Esophagus muscularis mucosa (tissue), 4 donors: ENCODE results near the gene WDFY2. TPM values are rescaled to one million over a fixed set of nuclear protein-coding genes. Genes with fewer than 3 reads are reported as not detected.
"Not testable (repeated sequence)": the region's sequence is repeated elsewhere in the genome, so short reads cannot be mapped to it uniquely, and the experiment has no call there.

Experiments
- DNase-seq: peaks from one replicate; pipeline ENCODE4 v3.0.0-alpha.2; 2017; ENCODE audit errors: extremely low spot score
- H3K27ac ChIP-seq, 4 donors: fragments of 200-600 bp; sonication (generic); replicated peaks in 1 of 4; 1 replicate in 3 of 4; 2 replicates in 1 of 4; pipeline ENCODE4 v1.5.1; 2016 to 2019; ENCODE audit warnings: mild to moderate bottlenecking in 1 of 4
- H3K27me3 ChIP-seq, 4 donors: fragments of 200-600 bp; sonication (generic); one replicate each; pipeline versions ENCODE4 v1.5.1 to v1.6.0; 2016 to 2019
- H3K36me3 ChIP-seq, 4 donors: fragments of 200-600 bp; sonication (generic); one replicate each; pipeline ENCODE4 v1.5.1; 2016 to 2019
- H3K4me1 ChIP-seq, 4 donors: fragments of 200-600 bp; sonication (generic); one replicate each; pipeline ENCODE4 v1.5.1; 2016 to 2019
- H3K4me3 ChIP-seq, 4 donors: fragments of 200-600 bp; sonication (generic); 1 replicate in 2 of 4; 2 replicates in 2 of 4; pipeline ENCODE4 v1.5.1; 2016 to 2019; ENCODE audit warnings: mild to moderate bottlenecking in 4 of 4, moderate library complexity in 1 of 4
- H3K9me3 ChIP-seq, 4 donors: fragments of 200-600 bp; sonication (generic); 1 replicate in 3 of 4; 2 replicates in 1 of 4; pipeline ENCODE4 v1.5.1; 2016 to 2019
- CTCF ChIP-seq, 3 experiments: fragments of 200-600 bp in 2 of 3; fragments of 450-650 bp in 1 of 3; sonication (generic) in 2 of 3; IDR thresholded peaks; one replicate each; pipeline ENCODE4 v1.5.1; 2017 to 2019; ENCODE audit warnings: antibody characterized with exemption in 3 of 3, mild to moderate bottlenecking in 2 of 3, moderate library complexity in 1 of 3
- EP300 ChIP-seq: sonication (generic); formaldehyde crosslinking; IDR thresholded peaks from one replicate; pipeline ENCODE4 v1.6.1; 2017; ENCODE audit warnings: antibody characterized with exemption
- POLR2A ChIP-seq: fragments of 450-650 bp; IDR thresholded peaks from one replicate; pipeline ENCODE4 v1.6.1; 2017; ENCODE audit warnings: antibody characterized with exemption, moderate library complexity, mild to moderate bottlenecking, low read depth
- POLR2AphosphoS5 ChIP-seq, 2 donors: sonication (generic); formaldehyde crosslinking; IDR thresholded peaks; one replicate each; pipeline ENCODE4 v1.6.1; 2017; ENCODE audit warnings: antibody characterized with exemption in 2 of 2
- WGBS: methylation state at CpG from one replicate; pipeline ENCODE4 v1.1.5; 2018; 5-methylcytosine and 5-hydroxymethylcytosine counted together
- intact Hi-C: fragments of 100-400 bp; cut with DNase I; formaldehyde crosslinking; loops from one replicate; pipeline ENCODE4 v1.15.1; 2023
- total RNA-seq, 4 donors: library from RNA; depleted of rRNA; stranded (reverse); fragments of >200 nt; gene quantifications; one replicate each; pipeline versions ENCODE4 v1.1.0 to v1.2.1, GENCODE V29; 2016

The WDFY2 gene
- total RNA-seq, 4 donors from 2014 or later, result 4.7 to 8.7 (median 5.7) TPM

DNA sequence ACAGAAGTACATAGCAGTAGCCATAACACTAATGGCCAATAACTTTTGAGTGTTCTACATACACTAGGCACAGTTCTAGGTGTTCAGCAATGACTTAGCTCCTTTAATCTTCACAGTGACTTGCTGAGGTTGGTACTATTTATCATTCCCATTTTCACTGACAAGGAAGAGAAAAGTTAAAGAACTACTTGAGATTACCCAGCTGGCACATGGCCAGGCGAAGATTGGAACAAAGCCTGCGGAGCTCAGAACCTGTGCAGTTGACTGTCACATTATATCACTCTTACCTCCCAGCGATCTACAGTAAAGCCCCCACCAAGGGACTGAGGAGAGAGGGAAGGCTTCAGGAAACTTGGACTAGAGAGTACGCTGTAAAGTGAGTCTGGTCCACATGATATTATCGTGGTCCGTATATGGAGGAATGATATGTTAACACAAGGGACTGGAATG lies 42.4 kb upstream of the WDFY2 start:
- intact Hi-C loops, result no loop called here
- WGBS, result 36% methylated on average over 6 of the region's 6 CpGs
- Histone ChIP-seq H3K4me1 (peaks cover 0 to 40% (median 32%) of the 10 kb centered on the region in 4 donors), H3K4me3 (peak overlapping the region in 1 of 4 donors; percentile 25), H3K27ac (peak overlapping the region; percentile 2 to 70 (median 42)), H3K27me3 (no peaks in the 10 kb centered on the region), H3K36me3 (no peaks in the 10 kb centered on the region), H3K9me3 (no peaks in the 10 kb centered on the region)
- DNase-seq, result no peak
- no peak for TF ChIP-seq CTCF (IDR thresholded peaks at IDR 0.05)
- TF ChIP-seq POLR2AphosphoS5 (IDR thresholded peaks at IDR 0.05), result no peak
- TF ChIP-seq POLR2A, result no peak
- no peak for TF ChIP-seq EP300

DNA sequence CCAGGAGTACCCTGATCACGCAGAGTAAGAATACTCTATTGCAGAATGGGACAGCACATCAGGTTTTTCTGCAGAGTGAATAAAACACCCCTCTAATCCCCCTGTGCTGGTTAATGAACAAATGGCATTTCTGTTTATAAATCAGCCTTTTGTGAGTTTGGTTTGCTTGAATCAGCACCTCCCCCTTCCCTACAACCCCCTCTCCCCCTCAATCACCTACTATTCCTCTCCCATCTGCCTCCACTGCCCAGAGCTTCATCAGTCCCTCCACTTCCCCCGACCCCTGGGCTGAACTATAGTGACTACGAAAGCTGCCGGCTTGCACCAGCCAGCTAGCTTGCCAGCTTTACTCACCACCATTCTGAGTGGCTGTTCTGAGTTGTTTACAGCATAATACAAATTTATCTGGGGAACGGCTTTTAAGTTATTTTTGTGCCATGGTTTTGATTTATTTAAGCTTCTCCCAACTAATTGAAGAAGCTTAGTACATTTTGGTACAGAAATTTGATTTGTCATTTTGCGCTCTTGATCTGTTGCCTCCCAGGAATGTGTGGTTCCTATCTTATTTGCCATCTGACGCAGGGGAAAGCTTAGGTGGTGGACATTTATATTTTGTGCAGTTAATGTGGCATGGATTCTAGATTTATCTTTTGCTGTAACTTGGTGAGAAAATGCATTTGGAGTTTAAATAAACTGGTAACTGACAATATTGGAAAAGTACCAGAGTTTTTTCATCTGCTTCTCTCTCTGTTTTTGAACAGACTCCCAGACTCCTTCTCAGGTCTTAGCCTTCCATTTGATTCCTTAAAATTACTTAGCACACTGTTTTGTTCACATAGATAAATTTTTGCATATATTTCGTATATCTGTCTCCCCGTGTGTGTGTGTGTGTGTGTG lies 41.7 kb upstream of the WDFY2 start:
- 31% methylated on average over 9 of the region's 9 CpGs for WGBS
- no peak for DNase-seq
- Histone ChIP-seq H3K9me3 (no peaks in the 10 kb centered on the region), H3K27ac (peak overlapping the region; percentile 7 to 70 (median 42)), H3K36me3 (no peaks in the 10 kb centered on the region), H3K27me3 (no peaks in the 10 kb centered on the region), H3K4me1 (peaks cover 0 to 40% (median 32%) of the 10 kb centered on the region in 4 donors), H3K4me3 (peak overlapping the region in 3 of 4 donors; percentile 9 to 25 (median 23))
- TF ChIP-seq POLR2AphosphoS5 (IDR thresholded peaks at IDR 0.05) (no peak), POLR2A (no peak), CTCF (IDR thresholded peaks at IDR 0.05) (no peak), EP300 (no peak)
- intact Hi-C loops, result no loop called here

- WGBS, result 97% methylated on average over 3 of the region's 3 CpGs
- intact Hi-C loops, H3K27me3 ChIP-seq, H3K27ac ChIP-seq, DNase-seq, H3K9me3 ChIP-seq, H3K4me3 ChIP-seq, H3K36me3 ChIP-seq: not testable (repeated sequence)
- H3K4me1 ChIP-seq, result peaks cover 0 to 30% (median 24%) of the 10 kb centered on the region in 4 donors
Measured at GRCh38 chr13:51545446-51545845, 38.8 kb upstream of the WDFY2 start.

DNA sequence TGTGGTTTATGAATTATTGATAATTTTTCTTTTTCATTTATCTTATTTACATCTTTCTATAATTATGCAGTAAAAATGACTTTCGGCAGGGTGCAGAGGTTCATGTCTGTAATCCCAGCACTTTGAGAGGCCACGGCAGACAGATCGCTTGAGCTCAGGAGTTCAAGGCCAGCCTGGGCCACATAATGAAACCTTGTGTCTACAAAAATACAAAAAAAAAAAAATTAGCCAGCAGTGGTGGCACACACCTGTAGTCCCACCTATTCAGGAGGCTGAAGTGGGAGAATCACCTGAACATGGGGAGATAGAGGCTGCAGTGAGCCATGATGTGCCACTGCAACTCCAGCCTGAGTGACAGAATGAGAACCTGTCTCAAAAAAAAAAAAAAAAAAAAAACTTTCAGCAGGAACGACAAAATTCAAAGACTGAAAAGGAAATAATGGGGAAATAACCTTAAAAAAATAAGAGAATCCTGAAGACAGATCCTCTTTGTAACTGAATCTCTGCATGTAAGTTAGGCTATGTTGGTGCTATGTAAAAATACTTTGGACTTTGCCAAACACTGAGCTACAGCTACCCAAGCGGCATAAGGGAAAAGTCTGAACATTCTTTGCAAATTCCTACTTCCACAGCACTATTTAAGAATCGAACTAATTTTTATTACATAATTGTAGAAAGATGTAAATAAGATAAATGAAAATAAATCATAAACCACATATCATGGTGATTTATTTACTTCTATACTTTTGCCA lies 36.7 kb upstream of the WDFY2 start:
- Histone ChIP-seq H3K27ac (no peak overlapping the region), H3K27me3 (no peaks in the 10 kb centered on the region), H3K4me1 (peaks cover 0 to 9% (median 7%) of the 10 kb centered on the region in 4 donors), H3K4me3 (no peak overlapping the region), H3K9me3 (no peaks in the 10 kb centered on the region), H3K36me3 (no peaks in the 10 kb centered on the region)
- intact Hi-C loops, result no loop called here
- DNase-seq, result no peak
- TF ChIP-seq CTCF (IDR thresholded peaks at IDR 0.05) (no peak), POLR2A (no peak), POLR2AphosphoS5 (IDR thresholded peaks at IDR 0.05) (no peak), EP300 (no peak)
- WGBS, result 88% methylated on average over 6 of the region's 6 CpGs

DNA sequence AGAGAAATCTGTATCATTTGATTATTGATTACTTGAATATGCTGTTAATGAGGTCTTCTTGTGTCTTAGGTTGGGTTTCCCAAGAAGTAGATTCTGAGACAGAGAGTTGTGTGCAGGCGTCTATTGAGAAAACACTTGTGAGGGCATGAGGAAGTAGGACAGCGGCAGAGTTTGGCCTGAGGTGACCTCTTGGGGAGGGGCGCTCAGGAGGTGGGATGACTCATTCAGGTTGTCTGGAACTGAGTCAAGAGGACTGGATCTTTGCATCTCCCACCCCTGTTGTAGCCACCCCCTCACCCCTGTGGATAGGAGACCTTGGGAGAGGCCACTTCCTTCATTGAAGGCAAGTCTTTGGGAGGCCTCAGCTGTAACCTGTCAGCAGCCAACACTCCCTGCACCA lies 35.2 kb upstream of the WDFY2 start:
- Histone ChIP-seq H3K27me3 (no peaks in the 10 kb centered on the region), H3K27ac (no peak overlapping the region), H3K4me3 (no peak overlapping the region), H3K4me1 (no peaks in the 10 kb centered on the region), H3K9me3 (no peaks in the 10 kb centered on the region), H3K36me3 (no peaks in the 10 kb centered on the region)
- no peak for DNase-seq
- WGBS, result 95% methylated on average over 3 of the region's 3 CpGs
- TF ChIP-seq EP300 (no peak), POLR2AphosphoS5 (IDR thresholded peaks at IDR 0.05) (no peak), CTCF (IDR thresholded peaks at IDR 0.05) (no peak), POLR2A (no peak)
- intact Hi-C loops, result no loop called here
